HCT116 (cell line): ENCODE results near the gene TIMM44. TPM values are rescaled to one million over a fixed set of nuclear protein-coding genes. Genes with fewer than 3 reads are reported as not detected.

Source experiments
- ATAC-seq: fragments of 200-7000 bp; cut with Tn5 transposase; 2 replicates; pipeline ENCODE4 v1.9.1; 2020; ENCODE audit warnings: mild to moderate bottlenecking, moderate library complexity
- BruUV-seq: library from RNA; stranded (reverse); fragments of 400-500 nt; replicated peaks from 2 replicates; lab custom pipeline; 2021; lab: Mats Ljungman, UMichigan
- CTCF ChIA-PET: fragments of 300-600 bp; sonication (Branson Sonifier 250); formaldehyde crosslinking; loops from one replicate; lab custom pipeline; 2021; ENCODE audit warnings: antibody characterized with exemption; lab: Charles Lee
- POLR2A ChIA-PET: fragments of 300-600, 350-600 bp; sonication (Branson Sonifier 250); formaldehyde crosslinking; loops from one replicate; lab custom pipeline; 2021; ENCODE audit warnings: antibody characterized with exemption; lab: Charles Lee
- RAD21 ChIA-PET, 2 experiments: fragments of 300-600 bp; sonication (Branson Sonifier 250); formaldehyde crosslinking; loops; one replicate each; lab custom pipeline; 2023; ENCODE audit warnings: low total read pairs in 2 of 2; ENCODE audit not compliant: uncharacterized antibody in 2 of 2, unreplicated experiment in 2 of 2, low non-redundant PET in 1 of 2; lab: Charles Lee
- DNase-seq: peaks from one replicate; pipeline ENCODE4 v3.0.0-alpha.2; 2010; ENCODE audit warnings: low read depth, low spot score
- H2AFZ ChIP-seq: fragments of 200-600 bp; shearing (Covaris generic), sonication (generic); 2 replicates; pipeline ENCODE4 v1.6.1; 2017; ENCODE audit warnings: low read depth, mixed run types, mixed read lengths, antibody characterized with exemption, low read length; ENCODE audit not compliant: poor library complexity, severe bottlenecking
- H3K27ac ChIP-seq: 2 replicates; pipeline ENCODE4 v1.5.1; 2012; ENCODE audit warnings: low read depth, low read length
- H3K27me3 ChIP-seq: fragments of 200-600 bp; sonication (generic); 2 replicates; pipeline ENCODE4 v1.6.1; 2016; ENCODE audit warnings: mixed run types, low read length, mixed read lengths; ENCODE audit not compliant: insufficient read depth
- H3K36me3 ChIP-seq, 2 experiments: fragments of 200-500 bp in 1 of 2; fragments of 200-600 bp in 1 of 2; sonication (Bioruptor generic) in 1 of 2; sonication (generic) in 1 of 2; 2 replicates each; pipeline versions ENCODE4 v1.5.1 to v1.6.1; 2014 to 2016; ENCODE audit warnings: low read length in 2 of 2, inconsistent platforms in 1 of 2, mixed read lengths in 1 of 2, mixed run types in 1 of 2; ENCODE audit not compliant: insufficient read depth in 2 of 2, control insufficient read depth in 1 of 2
- H3K4me1 ChIP-seq, 2 experiments: fragments of 200-600 bp in 1 of 2; sonication (generic) in 1 of 2; 2 replicates each; pipeline versions ENCODE4 v1.5.1 to v1.6.1; 2012 to 2017; ENCODE audit warnings: low read length in 2 of 2, inconsistent platforms in 1 of 2, mild to moderate bottlenecking in 1 of 2, mixed read lengths in 1 of 2, mixed run types in 1 of 2, moderate library complexity in 1 of 2; ENCODE audit not compliant: insufficient read depth in 2 of 2, control insufficient read depth in 1 of 2
- H3K4me2 ChIP-seq: fragments of 200-600 bp; sonication (generic); 2 replicates; pipeline ENCODE4 v1.6.1; 2017; ENCODE audit warnings: mixed run types, low read length, mixed read lengths
- H3K4me3 ChIP-seq, 2 experiments: fragments of 200-600 bp in 1 of 2; sonication (generic) in 1 of 2; replicated peaks in 1 of 2; 2 replicates each; pipeline ENCODE4 v1.5.1; 2011 to 2016; ENCODE audit warnings: low read length in 2 of 2, control low read depth in 1 of 2, low read depth in 1 of 2, mild to moderate bottlenecking in 1 of 2, mixed read lengths in 1 of 2, mixed run types in 1 of 2
- H3K79me2 ChIP-seq: fragments of 200-600 bp; sonication (generic); 2 replicates; pipeline ENCODE4 v1.6.1; 2017; ENCODE audit warnings: mild to moderate bottlenecking, mixed run types, low read length, moderate library complexity, mixed read lengths; ENCODE audit not compliant: insufficient read depth
- H3K9ac ChIP-seq: fragments of 200-600 bp; sonication (generic); 2 replicates; pipeline ENCODE4 v1.6.1; 2016; ENCODE audit warnings: low read length, mixed read lengths
- H3K9me2 ChIP-seq: fragments of 200-600 bp; sonication (generic), shearing (Covaris generic); 2 replicates; pipeline ENCODE4 v1.6.1; 2017; ENCODE audit warnings: mixed run types, mild to moderate bottlenecking, moderate library complexity; ENCODE audit not compliant: insufficient read depth
- H3K9me3 ChIP-seq, 2 experiments: fragments of 200-500 bp in 1 of 2; fragments of 200-600 bp in 1 of 2; sonication (Bioruptor generic) in 1 of 2; sonication (generic) in 1 of 2; 2 replicates each; pipeline ENCODE4 v1.6.1; 2014 to 2017; ENCODE audit warnings: low read length in 2 of 2, mixed read lengths in 2 of 2, inconsistent platforms in 1 of 2, low read depth in 1 of 2, mild to moderate bottlenecking in 1 of 2, mixed run types in 1 of 2, moderate library complexity in 1 of 2; ENCODE audit not compliant: control insufficient read depth in 1 of 2, insufficient read depth in 1 of 2
- H4K20me1 ChIP-seq: fragments of 200-600 bp; sonication (generic), shearing (Covaris generic); 2 replicates; pipeline ENCODE4 v1.6.1; 2017; ENCODE audit warnings: mixed run types, mild to moderate bottlenecking, moderate library complexity; ENCODE audit not compliant: insufficient read depth
- CBX3 ChIP-seq: IDR thresholded peaks from 2 replicates; pipeline ENCODE4 v1.6.1; 2012; ENCODE audit warnings: low read depth
- CEBPB ChIP-seq: IDR thresholded peaks from 2 replicates; pipeline ENCODE4 v1.6.1; 2012; ENCODE audit warnings: low read depth
- ELF1 ChIP-seq: IDR thresholded peaks from 2 replicates; pipeline ENCODE4 v1.6.1; 2012; ENCODE audit warnings: low read depth, borderline replicate concordance
- EZH2phosphoT487 ChIP-seq: fragments of 200-600 bp; IDR thresholded peaks from 2 replicates; pipeline ENCODE4 v1.6.1; 2018; ENCODE audit warnings: antibody characterized with exemption, borderline replicate concordance
- FOSL1 ChIP-seq: IDR thresholded peaks from 2 replicates; pipeline ENCODE4 v1.6.1; 2012; ENCODE audit warnings: low read depth
- JUND ChIP-seq: IDR thresholded peaks from 2 replicates; pipeline ENCODE4 v1.6.1; 2012
- RAD21 ChIP-seq: IDR thresholded peaks from 2 replicates; pipeline ENCODE4 v1.6.1; 2012; ENCODE audit warnings: low read depth, mild to moderate bottlenecking
- SIN3A ChIP-seq: IDR thresholded peaks from 2 replicates; pipeline ENCODE4 v1.6.1; 2012; ENCODE audit warnings: low read depth
- TCF7L2 ChIP-seq: IDR thresholded peaks from 2 replicates; pipeline ENCODE4 v1.7.0; 2011; ENCODE audit warnings: borderline replicate concordance, inconsistent platforms; ENCODE audit not compliant: insufficient read depth, insufficient read length; ENCODE audit errors: extremely low read depth
- YY1 ChIP-seq: IDR thresholded peaks from 2 replicates; pipeline ENCODE4 v1.6.1; 2011; ENCODE audit warnings: low read length, low read depth, moderate library complexity, mild to moderate bottlenecking; ENCODE audit not compliant: insufficient replicate concordance; ENCODE audit errors: extremely low read depth
- ZFX ChIP-seq: fragments of 450-650 bp; IDR thresholded peaks from 2 replicates; pipeline ENCODE4 v1.6.1; 2017
- ZNF274 ChIP-seq: fragments of 200-500 bp; sonication (Bioruptor generic); IDR thresholded peaks from 2 replicates; pipeline ENCODE4 v1.6.1; 2014; ENCODE audit warnings: mild to moderate bottlenecking, low read depth, low read length, inconsistent platforms
- intact Hi-C: fragments of 100-400 bp; cut with micrococcal nuclease; formaldehyde crosslinking; loops from 2 replicates; pipeline ENCODE4 v1.10.0; 2022
- total RNA-seq: library from RNA; stranded (reverse); gene quantifications from one replicate; pipeline ENCODE4 v1.2.1, GENCODE V29; 2021; ENCODE audit not compliant: unreplicated experiment
- TF ChIP-seq, protein P1 (sequence below): IDR thresholded peaks from 2 replicates; pipeline ENCODE4 v1.6.1; 2011; ENCODE audit warnings: mild to moderate bottlenecking, low read length, moderate library complexity; ENCODE audit not compliant: insufficient replicate concordance; ENCODE audit errors: extremely low read depth
- TF ChIP-seq, protein P2 (sequence below): IDR thresholded peaks from 2 replicates; pipeline ENCODE4 v1.6.1; 2012; ENCODE audit warnings: low read depth
- TF ChIP-seq, protein P3 (sequence below): IDR thresholded peaks from 2 replicates; pipeline ENCODE4 v1.6.1; 2012
- TF ChIP-seq, protein P4 (sequence below), 3 experiments: fragments of 200-600 bp in 1 of 3; sonication (generic) in 1 of 3; IDR thresholded peaks in 2 of 3; conservative IDR thresholded peaks in 1 of 3; 2 replicates each; pipeline ENCODE4 v1.5.1; 2012 to 2017; ENCODE audit warnings: low read depth in 2 of 3, low read length in 2 of 3, antibody characterized with exemption in 1 of 3, borderline replicate concordance in 1 of 3, control low read depth in 1 of 3, mild to moderate bottlenecking in 1 of 3, mixed read lengths in 1 of 3, mixed run types in 1 of 3, moderate library complexity in 1 of 3; ENCODE audit not compliant: insufficient read depth in 1 of 3

Gene TIMM44
- total RNA-seq, 1 experiment from 2014 or later = 136 TPM

GRCh38 chr19:7919610-7920518 lies 23.6 kb downstream of the TIMM44 start, which contains the start of gene SNAPC2:
Gene SNAPC2 (plus strand): TSS chr19:7920338. CDS start chr19:7920367, 29 bp downstream.
- peak within 1 kb of the TSS; percentile 89 for H3K9ac ChIP-seq
- ChIA-PET CTCF (interaction anchor here (0.6 to 5.2 kb wide), 17 partner anchors 8 to 566 kb away, joined by 3 to 41 read pairs (median 4); partner anchors contain the start of genes MAP2K7, TIMM44 and TRAPPC5), POLR2A (interaction anchor here (0.6 to 2.7 kb wide), 18 partner anchors 10 to 1409 kb away, joined by 3 to 33 read pairs (median 6); partner anchors contain the start of genes LRRC8E, MAP2K7 and TIMM44), RAD21 (interaction anchor here (0.6 to 2.0 kb wide), 9 partner anchors 9 to 578 kb away, joined by 3 to 9 read pairs (median 6); partner anchors contain the start of gene TIMM44 (in 1 of the 2))
- peak within 1 kb of the TSS; percentile 91 for H3K4me2 ChIP-seq
- TSS peak; percentile 80 for BruUV-seq
- H3K4me1 ChIP-seq = peaks cover 21 to 61% of the 10 kb centered on the region in 2 experiments; a peak in 3 of 4 replicates
- peaks cover 0 to 12% of the 10 kb centered on the region in 2 experiments; a peak in 3 of 4 replicates for H3K36me3 ChIP-seq
- intact Hi-C loops = loop anchor here (1.0 to 5.0 kb wide), 2 partner anchors 50 to 68 kb away; no protein-coding TSS in a partner anchor
- H3K9me2 ChIP-seq = no peaks in the 10 kb centered on the region
- peak; percentile 92 for DNase-seq
- H3K27ac ChIP-seq = peak within 1 kb of the TSS; percentile 89
- no peaks in the 10 kb centered on the region for H3K9me3 ChIP-seq
- peak; percentile 61 for ATAC-seq
- H4K20me1 ChIP-seq = no peaks in the 10 kb centered on the region
- peak within 1 kb of the TSS; percentile 66 to 74 for H3K4me3 ChIP-seq
- H2AFZ ChIP-seq = no peak within 1 kb of the TSS
- no peaks in the 10 kb centered on the region for H3K27me3 ChIP-seq
- H3K79me2 ChIP-seq = peaks cover 10% of the 10 kb centered on the region; the same call in 1 of the 2 replicates
- TF ChIP-seq, protein P1, sequence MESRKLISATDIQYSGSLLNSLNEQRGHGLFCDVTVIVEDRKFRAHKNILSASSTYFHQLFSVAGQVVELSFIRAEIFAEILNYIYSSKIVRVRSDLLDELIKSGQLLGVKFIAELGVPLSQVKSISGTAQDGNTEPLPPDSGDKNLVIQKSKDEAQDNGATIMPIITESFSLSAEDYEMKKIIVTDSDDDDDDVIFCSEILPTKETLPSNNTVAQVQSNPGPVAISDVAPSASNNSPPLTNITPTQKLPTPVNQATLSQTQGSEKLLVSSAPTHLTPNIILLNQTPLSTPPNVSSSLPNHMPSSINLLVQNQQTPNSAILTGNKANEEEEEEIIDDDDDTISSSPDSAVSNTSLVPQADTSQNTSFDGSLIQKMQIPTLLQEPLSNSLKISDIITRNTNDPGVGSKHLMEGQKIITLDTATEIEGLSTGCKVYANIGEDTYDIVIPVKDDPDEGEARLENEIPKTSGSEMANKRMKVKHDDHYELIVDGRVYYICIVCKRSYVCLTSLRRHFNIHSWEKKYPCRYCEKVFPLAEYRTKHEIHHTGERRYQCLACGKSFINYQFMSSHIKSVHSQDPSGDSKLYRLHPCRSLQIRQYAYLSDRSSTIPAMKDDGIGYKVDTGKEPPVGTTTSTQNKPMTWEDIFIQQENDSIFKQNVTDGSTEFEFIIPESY = no peak
- TF ChIP-seq, protein P2, sequence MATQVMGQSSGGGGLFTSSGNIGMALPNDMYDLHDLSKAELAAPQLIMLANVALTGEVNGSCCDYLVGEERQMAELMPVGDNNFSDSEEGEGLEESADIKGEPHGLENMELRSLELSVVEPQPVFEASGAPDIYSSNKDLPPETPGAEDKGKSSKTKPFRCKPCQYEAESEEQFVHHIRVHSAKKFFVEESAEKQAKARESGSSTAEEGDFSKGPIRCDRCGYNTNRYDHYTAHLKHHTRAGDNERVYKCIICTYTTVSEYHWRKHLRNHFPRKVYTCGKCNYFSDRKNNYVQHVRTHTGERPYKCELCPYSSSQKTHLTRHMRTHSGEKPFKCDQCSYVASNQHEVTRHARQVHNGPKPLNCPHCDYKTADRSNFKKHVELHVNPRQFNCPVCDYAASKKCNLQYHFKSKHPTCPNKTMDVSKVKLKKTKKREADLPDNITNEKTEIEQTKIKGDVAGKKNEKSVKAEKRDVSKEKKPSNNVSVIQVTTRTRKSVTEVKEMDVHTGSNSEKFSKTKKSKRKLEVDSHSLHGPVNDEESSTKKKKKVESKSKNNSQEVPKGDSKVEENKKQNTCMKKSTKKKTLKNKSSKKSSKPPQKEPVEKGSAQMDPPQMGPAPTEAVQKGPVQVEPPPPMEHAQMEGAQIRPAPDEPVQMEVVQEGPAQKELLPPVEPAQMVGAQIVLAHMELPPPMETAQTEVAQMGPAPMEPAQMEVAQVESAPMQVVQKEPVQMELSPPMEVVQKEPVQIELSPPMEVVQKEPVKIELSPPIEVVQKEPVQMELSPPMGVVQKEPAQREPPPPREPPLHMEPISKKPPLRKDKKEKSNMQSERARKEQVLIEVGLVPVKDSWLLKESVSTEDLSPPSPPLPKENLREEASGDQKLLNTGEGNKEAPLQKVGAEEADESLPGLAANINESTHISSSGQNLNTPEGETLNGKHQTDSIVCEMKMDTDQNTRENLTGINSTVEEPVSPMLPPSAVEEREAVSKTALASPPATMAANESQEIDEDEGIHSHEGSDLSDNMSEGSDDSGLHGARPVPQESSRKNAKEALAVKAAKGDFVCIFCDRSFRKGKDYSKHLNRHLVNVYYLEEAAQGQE = no peak
- TF ChIP-seq, protein P3, sequence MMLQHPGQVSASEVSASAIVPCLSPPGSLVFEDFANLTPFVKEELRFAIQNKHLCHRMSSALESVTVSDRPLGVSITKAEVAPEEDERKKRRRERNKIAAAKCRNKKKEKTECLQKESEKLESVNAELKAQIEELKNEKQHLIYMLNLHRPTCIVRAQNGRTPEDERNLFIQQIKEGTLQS = no peak
- TF ChIP-seq SIN3A (peak; percentile 58; the same call in 1 of the 2 replicates), RAD21 (no peak), ZNF274 (no peak), ZFX (no peak), CEBPB (no peak), YY1 (peak; percentile 17), EZH2phosphoT487 (no peak), TCF7L2 (peak; percentile 45), JUND (no peak), ELF1 (no peak), FOSL1 (no peak), CBX3 (no peak)
- TF ChIP-seq, protein P4, sequence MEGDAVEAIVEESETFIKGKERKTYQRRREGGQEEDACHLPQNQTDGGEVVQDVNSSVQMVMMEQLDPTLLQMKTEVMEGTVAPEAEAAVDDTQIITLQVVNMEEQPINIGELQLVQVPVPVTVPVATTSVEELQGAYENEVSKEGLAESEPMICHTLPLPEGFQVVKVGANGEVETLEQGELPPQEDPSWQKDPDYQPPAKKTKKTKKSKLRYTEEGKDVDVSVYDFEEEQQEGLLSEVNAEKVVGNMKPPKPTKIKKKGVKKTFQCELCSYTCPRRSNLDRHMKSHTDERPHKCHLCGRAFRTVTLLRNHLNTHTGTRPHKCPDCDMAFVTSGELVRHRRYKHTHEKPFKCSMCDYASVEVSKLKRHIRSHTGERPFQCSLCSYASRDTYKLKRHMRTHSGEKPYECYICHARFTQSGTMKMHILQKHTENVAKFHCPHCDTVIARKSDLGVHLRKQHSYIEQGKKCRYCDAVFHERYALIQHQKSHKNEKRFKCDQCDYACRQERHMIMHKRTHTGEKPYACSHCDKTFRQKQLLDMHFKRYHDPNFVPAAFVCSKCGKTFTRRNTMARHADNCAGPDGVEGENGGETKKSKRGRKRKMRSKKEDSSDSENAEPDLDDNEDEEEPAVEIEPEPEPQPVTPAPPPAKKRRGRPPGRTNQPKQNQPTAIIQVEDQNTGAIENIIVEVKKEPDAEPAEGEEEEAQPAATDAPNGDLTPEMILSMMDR (IDR thresholded peaks at IDR 0.05 in 2 of 3, conservative IDR thresholded peaks at IDR 0.05 in 1 of 3; ENCODE audit: borderline replicate concordance in 1 of 3, insufficient read depth in 1 of 3, low read depth in 2 of 3, low read length in 2 of 3) = no peak
